ENCODE measurements around the gene ZP1.

The ZP1 gene

DNA sequence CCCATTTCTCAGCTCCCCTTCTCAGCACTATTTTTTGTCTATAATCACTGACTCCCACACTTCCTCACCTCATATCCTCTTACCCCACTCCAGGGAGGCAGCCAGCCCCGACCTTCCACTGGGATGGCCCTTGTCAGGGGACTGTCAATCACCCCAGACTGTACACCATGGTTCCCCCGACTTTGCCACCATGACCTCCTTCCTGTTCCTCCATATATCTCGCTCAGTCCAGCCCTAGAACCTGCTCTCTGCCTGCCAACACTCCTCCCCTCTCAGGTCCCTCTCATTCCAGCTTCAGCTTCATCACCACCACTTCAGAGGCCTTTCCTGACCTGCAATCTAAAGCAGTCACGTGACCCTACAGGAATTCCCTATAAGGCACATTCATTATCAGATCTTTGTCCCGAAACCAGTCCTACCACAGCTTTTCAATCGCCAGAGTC lies 22.5 kb downstream of the ZP1 start:
- peaks cover 26% of the 10 kb centered on the region for H3K36me3 ChIP-seq (ENCODE audit: control insufficient read depth, insufficient read depth, low read length)
- H3K9me3 ChIP-seq (ENCODE audit: control insufficient read depth, low read length) = no peaks in the 10 kb centered on the region
- WGBS, 2 experiments (ENCODE audit: insufficient coverage in 2 of 2) = 80 to 86% methylated on average over 4 to 6 of the region's 6 CpGs
- no peaks in the 10 kb centered on the region for H3K4me1 ChIP-seq (ENCODE audit: control insufficient read depth, insufficient read depth, low read length, poor library complexity, severe bottlenecking)
- H3K4me3 ChIP-seq (ENCODE audit: extremely low read depth, insufficient read depth, low read length, poor library complexity, severe bottlenecking) = no peak overlapping the region
- H3K27ac ChIP-seq (ENCODE audit: low read depth, low read length, severe bottlenecking) = no peak overlapping the region

DNA sequence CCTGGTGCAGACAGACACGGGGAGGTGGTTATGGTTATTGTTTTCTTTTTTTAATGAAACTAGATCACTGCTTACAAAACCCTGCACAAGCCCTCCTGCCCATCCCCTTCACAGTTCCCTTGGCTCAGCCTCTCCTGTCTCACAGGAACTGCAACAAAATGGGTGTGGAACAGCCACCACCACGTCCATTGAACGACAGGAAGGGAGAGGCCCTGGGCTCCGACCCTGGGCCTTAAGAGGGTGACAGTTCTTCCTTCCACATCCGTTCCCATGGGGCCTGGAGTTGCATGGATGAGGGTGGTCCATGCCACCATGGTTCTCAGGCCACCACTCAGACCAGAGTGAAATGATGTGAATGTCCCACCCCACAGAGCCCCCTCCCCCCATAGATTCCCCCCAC lies 23.4 kb downstream of the ZP1 start:
- Histone ChIP-seq H3K4me1 (ENCODE audit: control insufficient read depth, insufficient read depth, low read length, poor library complexity, severe bottlenecking) (no peaks in the 10 kb centered on the region), H3K27ac (ENCODE audit: low read depth, low read length, severe bottlenecking) (no peak overlapping the region), H3K36me3 (ENCODE audit: control insufficient read depth, insufficient read depth, low read length) (peaks cover 34% of the 10 kb centered on the region), H3K9me3 (ENCODE audit: control insufficient read depth, low read length) (no peaks in the 10 kb centered on the region), H3K4me3 (ENCODE audit: extremely low read depth, insufficient read depth, low read length, poor library complexity, severe bottlenecking) (no peak overlapping the region)
- 90 to 93% methylated on average over 2 of the region's 5 CpGs for WGBS, 2 experiments (ENCODE audit: insufficient coverage in 2 of 2)

DNA sequence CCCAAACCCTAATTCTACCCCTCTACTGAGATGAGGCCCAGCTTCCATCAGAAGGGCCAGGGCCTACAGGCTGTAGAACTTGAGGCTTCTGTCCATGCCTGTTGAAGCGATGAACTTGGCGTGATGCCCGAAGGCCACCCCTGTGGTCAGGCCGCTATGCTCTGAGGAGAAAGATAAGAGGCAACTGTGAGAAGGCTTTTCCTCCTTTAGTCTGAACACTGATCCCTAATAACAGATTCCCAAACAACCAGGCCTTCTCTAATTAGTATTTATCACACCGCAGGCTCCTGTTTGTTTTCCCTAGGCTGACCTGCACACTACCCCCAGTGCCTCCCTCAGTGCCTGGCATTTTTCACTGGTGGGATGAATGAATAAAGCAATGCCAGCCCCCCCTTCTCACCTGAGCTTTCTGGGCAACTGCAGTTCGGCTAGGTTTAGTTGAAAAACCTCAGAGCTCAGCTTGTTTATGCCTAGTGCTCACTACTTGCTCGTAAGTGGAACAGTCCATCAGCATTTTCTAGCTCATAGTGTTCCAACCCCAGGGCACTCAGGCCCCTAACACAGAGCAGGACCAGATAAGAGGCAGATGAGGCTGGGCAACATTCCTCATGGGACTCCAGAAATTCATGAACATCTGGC lies 23.9 kb downstream of the ZP1 start:
- H3K4me1 ChIP-seq (ENCODE audit: control insufficient read depth, insufficient read depth, low read length, poor library complexity, severe bottlenecking) = no peaks in the 10 kb centered on the region
- no peak overlapping the region for H3K27ac ChIP-seq (ENCODE audit: low read depth, low read length, severe bottlenecking)
- H3K4me3 ChIP-seq (ENCODE audit: extremely low read depth, insufficient read depth, low read length, poor library complexity, severe bottlenecking) = no peak overlapping the region
- H3K9me3 ChIP-seq (ENCODE audit: control insufficient read depth, low read length) = no peaks in the 10 kb centered on the region
- 89 to 100% methylated on average over 3 to 7 of the region's 7 CpGs for WGBS, 2 experiments (ENCODE audit: insufficient coverage in 2 of 2)
- H3K36me3 ChIP-seq (ENCODE audit: control insufficient read depth, insufficient read depth, low read length) = peaks cover 37% of the 10 kb centered on the region

DNA sequence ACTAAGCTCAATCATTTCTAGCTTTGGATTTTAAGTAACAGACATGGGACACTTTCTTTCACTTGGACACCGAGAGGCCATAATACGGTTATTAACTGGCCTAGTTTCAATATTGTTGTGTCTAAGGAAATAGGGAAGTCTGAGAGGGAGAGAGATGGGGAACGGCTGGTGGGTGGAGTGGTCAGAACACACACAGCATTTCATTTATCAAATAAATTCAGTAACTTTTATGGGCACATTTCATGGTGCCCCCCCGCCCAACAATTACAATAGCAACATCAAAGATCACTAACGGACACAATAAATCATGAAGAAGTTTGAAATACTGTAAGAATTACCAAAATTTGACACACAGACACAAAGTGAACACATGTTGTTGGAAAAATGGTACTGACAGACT lies 28.3 kb downstream of the ZP1 start:
- H3K27ac ChIP-seq (ENCODE audit: low read depth, low read length, severe bottlenecking) = no peak overlapping the region
- no peaks in the 10 kb centered on the region for H3K4me1 ChIP-seq (ENCODE audit: control insufficient read depth, insufficient read depth, low read length, poor library complexity, severe bottlenecking)
- H3K36me3 ChIP-seq (ENCODE audit: control insufficient read depth, insufficient read depth, low read length) = peaks cover 70% of the 10 kb centered on the region
- WGBS, 2 experiments (ENCODE audit: insufficient coverage in 2 of 2) = 100% methylated on average over 2 of the region's 5 CpGs; no CpG with 5 or more reads in 1 of the 2 experiments
- no peaks in the 10 kb centered on the region for H3K9me3 ChIP-seq (ENCODE audit: control insufficient read depth, low read length)
- no peak overlapping the region for H3K4me3 ChIP-seq (ENCODE audit: extremely low read depth, insufficient read depth, low read length, poor library complexity, severe bottlenecking)

DNA sequence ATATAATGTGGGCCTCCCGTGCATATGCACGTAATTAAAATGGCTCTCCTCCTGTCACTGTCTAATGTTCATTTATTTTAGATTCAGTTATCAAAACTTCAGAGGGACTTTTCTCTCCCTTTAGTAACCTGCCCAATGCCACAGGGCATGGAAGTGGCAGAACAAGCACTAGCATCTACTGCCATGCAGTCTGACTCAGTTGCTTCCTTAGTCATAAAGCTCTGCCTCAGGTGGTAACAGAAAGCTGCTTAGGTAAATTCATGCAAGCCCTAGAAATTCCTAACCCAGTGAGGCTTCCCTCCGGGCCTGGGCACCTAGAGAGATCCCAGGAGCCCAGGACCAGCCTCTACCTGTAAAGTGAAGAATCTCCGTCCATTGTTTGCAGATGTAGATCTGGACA lies 30.2 kb downstream of the ZP1 start:
- WGBS, 2 experiments (ENCODE audit: insufficient coverage in 2 of 2) = 94 to 95% methylated on average over 3 to 4 of the region's 4 CpGs

DNA sequence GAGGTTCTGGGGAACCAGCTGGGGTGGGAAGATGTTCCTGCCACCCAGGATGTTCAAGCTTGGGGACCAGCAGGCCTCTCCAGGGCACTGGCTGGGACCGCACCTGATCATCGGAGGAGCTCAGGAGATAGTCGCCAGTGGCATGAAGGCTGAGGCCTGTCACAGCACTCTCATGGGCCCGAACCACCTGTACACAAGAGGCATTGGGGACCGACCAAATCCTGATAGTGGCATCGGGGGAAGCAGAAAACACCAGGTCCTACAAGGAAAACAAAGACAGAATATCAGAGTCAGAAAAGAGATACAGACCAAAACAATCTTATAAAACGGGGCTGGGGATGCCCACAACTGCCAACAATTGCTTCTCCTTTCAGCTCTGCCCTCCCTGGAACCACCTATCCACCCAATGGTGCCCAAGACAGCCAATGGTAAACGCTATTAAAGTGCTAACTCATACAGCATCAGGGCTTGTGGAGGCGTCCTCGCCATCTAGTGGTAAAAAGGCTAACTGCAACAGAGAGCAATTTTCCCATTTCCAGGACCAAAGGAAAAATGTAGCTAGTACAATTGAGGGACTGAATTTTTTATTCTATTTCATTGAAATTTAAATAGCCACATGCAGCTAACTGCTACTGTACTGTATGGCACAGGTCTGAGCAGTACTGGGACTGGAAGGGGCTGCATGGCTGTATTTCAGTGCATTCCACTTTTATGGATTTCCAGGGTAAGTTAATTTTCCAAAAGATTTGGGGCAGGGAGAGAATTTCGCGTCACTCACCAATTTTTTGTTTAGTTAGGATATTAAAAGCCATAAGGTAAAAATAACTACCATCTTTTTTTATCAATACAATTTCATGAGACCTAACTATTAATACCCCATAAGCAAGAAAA lies 31.9 kb downstream of the ZP1 start:
- peak overlapping the region; percentile 30 for H3K27ac ChIP-seq (ENCODE audit: low read depth, low read length, severe bottlenecking)

More for the DNA sequence above, 30.2 kb downstream of the ZP1 start:
- Histone ChIP-seq H3K36me3 (ENCODE audit: control insufficient read depth, insufficient read depth, low read length) (peaks cover 87% of the 10 kb centered on the region), H3K9me3 (ENCODE audit: control insufficient read depth, low read length) (no peaks in the 10 kb centered on the region), H3K4me3 (ENCODE audit: extremely low read depth, insufficient read depth, low read length, poor library complexity, severe bottlenecking) (no peak overlapping the region), H3K27ac (ENCODE audit: low read depth, low read length, severe bottlenecking) (no peak overlapping the region), H3K4me1 (ENCODE audit: control insufficient read depth, insufficient read depth, low read length, poor library complexity, severe bottlenecking) (no peaks in the 10 kb centered on the region)

DNA sequence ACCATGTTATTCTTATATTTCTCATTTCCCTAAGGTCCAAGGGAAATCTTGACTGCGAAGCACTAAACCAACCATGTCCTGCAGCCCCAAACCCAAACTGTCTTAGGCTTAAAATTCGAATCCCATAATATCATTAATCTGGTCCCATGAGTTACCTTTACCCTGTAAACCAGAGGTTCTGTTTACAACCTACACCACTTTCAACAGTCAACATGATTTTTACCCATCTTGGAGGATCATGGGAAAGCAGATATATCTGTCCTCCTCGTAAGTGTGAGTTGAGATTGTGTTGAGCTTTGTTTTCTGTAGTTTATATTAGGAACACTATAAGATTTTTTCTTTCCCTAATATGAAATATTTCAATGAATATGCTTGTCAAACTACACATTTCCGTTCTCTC lies 32.6 kb downstream of the ZP1 start:
- no peak overlapping the region for H3K4me3 ChIP-seq (ENCODE audit: extremely low read depth, insufficient read depth, low read length, poor library complexity, severe bottlenecking)
- no peaks in the 10 kb centered on the region for H3K9me3 ChIP-seq (ENCODE audit: control insufficient read depth, low read length)
- H3K4me1 ChIP-seq (ENCODE audit: control insufficient read depth, insufficient read depth, low read length, poor library complexity, severe bottlenecking) = peaks cover 6% of the 10 kb centered on the region
- H3K27ac ChIP-seq (ENCODE audit: low read depth, low read length, severe bottlenecking) = no peak overlapping the region
- 51 to 79% methylated on average over 2 to 3 of the region's 4 CpGs for WGBS, 2 experiments (ENCODE audit: insufficient coverage in 2 of 2)
- H3K36me3 ChIP-seq (ENCODE audit: control insufficient read depth, insufficient read depth, low read length) = peaks cover 83% of the 10 kb centered on the region

More for the DNA sequence above, 31.9 kb downstream of the ZP1 start:
- 69 to 82% methylated on average over 6 to 9 of the region's 12 CpGs for WGBS, 2 experiments (ENCODE audit: insufficient coverage in 2 of 2)
- Histone ChIP-seq H3K36me3 (ENCODE audit: control insufficient read depth, insufficient read depth, low read length) (peaks cover 85% of the 10 kb centered on the region), H3K4me3 (ENCODE audit: extremely low read depth, insufficient read depth, low read length, poor library complexity, severe bottlenecking) (no peak overlapping the region), H3K9me3 (ENCODE audit: control insufficient read depth, low read length) (no peaks in the 10 kb centered on the region), H3K4me1 (ENCODE audit: control insufficient read depth, insufficient read depth, low read length, poor library complexity, severe bottlenecking) (peaks cover under 1% of the 10 kb centered on the region)

DNA sequence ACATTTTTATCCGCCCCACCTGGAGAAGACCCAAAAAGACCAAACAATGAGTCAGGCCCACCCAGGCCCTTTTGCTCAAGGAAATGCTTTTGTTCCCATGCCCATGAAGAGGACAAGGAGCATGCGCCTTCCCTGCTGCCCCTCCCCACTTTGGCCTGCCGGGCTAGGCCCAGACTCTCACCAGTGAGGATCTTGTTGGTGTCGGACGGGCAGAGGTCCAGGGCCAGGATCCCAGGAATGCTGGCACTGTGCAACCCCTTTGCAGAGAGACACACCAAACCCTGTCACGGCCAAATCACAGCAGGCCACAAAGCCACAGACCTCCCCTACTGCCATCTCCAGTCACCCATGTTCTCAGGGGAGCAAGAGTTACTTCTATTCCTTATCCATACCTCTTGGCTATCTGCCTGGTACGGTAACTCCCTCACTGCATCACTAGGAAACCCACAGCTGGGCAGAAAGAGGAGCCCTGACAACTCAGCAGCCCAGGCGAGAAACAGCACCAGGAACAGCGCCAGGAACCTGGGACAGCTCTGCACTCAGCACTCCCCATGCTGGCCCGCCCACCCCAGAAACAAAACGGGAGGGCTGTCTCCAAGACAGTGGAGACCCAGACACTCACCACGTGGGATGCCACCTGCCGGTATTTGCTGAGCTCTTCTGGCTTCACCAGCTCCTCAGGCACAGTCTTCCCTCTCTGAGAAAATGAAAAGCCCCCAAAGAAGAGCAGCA lies 33.5 kb downstream of the ZP1 start:
- peaks cover 6% of the 10 kb centered on the region for H3K4me1 ChIP-seq (ENCODE audit: control insufficient read depth, insufficient read depth, low read length, poor library complexity, severe bottlenecking)
- H3K4me3 ChIP-seq (ENCODE audit: extremely low read depth, insufficient read depth, low read length, poor library complexity, severe bottlenecking) = no peak overlapping the region
- WGBS, 2 experiments (ENCODE audit: insufficient coverage in 2 of 2) = 89 to 91% methylated on average over 12 to 13 of the region's 13 CpGs
- H3K36me3 ChIP-seq (ENCODE audit: control insufficient read depth, insufficient read depth, low read length) = peaks cover 74% of the 10 kb centered on the region
- no peaks in the 10 kb centered on the region for H3K9me3 ChIP-seq (ENCODE audit: control insufficient read depth, low read length)
- no peak overlapping the region for H3K27ac ChIP-seq (ENCODE audit: low read depth, low read length, severe bottlenecking)

DNA sequence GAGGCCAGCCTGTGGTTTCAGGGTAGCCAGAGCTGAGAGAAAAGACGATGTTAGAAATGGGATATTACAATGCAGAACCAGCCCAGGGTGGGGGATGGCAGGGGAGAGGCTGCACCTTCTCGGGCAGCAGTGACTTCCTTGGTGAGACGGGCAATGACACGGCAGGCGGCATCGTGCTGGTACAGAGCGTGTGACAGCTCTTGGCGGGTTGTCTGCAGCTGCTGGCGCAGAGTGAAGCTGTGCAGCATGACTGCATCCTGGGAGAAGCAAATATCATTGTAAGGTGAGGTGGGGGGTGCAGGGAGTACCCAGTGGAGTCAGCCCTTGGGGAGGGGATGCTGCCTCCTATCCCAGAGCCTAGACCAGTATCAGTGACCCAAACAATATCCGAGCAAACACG lies 35.3 kb downstream of the ZP1 start:
- peaks cover 59% of the 10 kb centered on the region for H3K36me3 ChIP-seq (ENCODE audit: control insufficient read depth, insufficient read depth, low read length)
- WGBS, 2 experiments (ENCODE audit: insufficient coverage in 2 of 2) = 93 to 95% methylated on average over 9 to 11 of the region's 11 CpGs

DNA sequence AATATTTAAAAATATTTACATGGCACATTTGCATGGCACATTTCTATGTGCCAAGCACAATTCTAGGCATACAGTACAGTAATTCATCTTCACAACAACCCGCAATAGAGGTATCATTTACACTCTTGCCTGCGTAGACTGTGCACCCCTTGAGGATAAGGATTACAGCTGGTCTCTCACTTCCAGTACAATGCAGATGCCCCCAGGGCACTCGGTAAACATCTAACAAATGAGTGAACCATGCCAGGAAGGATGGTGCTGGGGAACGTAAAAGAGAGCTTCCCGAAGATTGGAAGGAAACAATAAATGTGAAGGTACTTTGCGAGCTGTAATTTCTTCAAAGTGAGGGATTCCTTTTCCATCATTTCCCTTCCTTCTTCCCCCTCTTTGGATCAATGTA lies 37.7 kb downstream of the ZP1 start:
- Histone ChIP-seq H3K9me3 (ENCODE audit: control insufficient read depth, low read length) (no peaks in the 10 kb centered on the region), H3K4me1 (ENCODE audit: control insufficient read depth, insufficient read depth, low read length, poor library complexity, severe bottlenecking) (peaks cover 6% of the 10 kb centered on the region), H3K27ac (ENCODE audit: low read depth, low read length, severe bottlenecking) (no peak overlapping the region), H3K36me3 (ENCODE audit: control insufficient read depth, insufficient read depth, low read length) (peaks cover 40% of the 10 kb centered on the region), H3K4me3 (ENCODE audit: extremely low read depth, insufficient read depth, low read length, poor library complexity, severe bottlenecking) (peak overlapping the region; percentile 99)
- WGBS, 2 experiments (ENCODE audit: insufficient coverage in 2 of 2) = 76 to 84% methylated on average over 3 of the region's 6 CpGs

More for the DNA sequence above, 35.3 kb downstream of the ZP1 start:
- Histone ChIP-seq H3K9me3 (ENCODE audit: control insufficient read depth, low read length) (no peaks in the 10 kb centered on the region), H3K4me3 (ENCODE audit: extremely low read depth, insufficient read depth, low read length, poor library complexity, severe bottlenecking) (no peak overlapping the region), H3K4me1 (ENCODE audit: control insufficient read depth, insufficient read depth, low read length, poor library complexity, severe bottlenecking) (peaks cover 6% of the 10 kb centered on the region), H3K27ac (ENCODE audit: low read depth, low read length, severe bottlenecking) (no peak overlapping the region)

All from mesodermal cell (in vitro differentiated cells).